H9 (cell line): ENCODE measurements around the gene PDGFRB. TPM values are rescaled to one million over a fixed set of nuclear protein-coding genes. Genes with fewer than 3 reads are reported as not detected.

Experiments used
- DNase-seq: peaks from one replicate; pipeline ENCODE4 v3.0.0-alpha.2; 2017
- H2AFZ ChIP-seq: one replicate; pipeline ENCODE4 v1.6.1; 2013; ENCODE audit warnings: mild to moderate bottlenecking, low read length, control low read depth, moderate library complexity
- H2AK5ac ChIP-seq: 2 replicates; pipeline ENCODE4 v1.6.1; 2013; ENCODE audit warnings: low read length, control low read depth, mixed read lengths; ENCODE audit not compliant: insufficient read length
- H2BK120ac ChIP-seq: one replicate; pipeline ENCODE4 v1.6.1; 2013; ENCODE audit warnings: low read depth, mild to moderate bottlenecking, low read length, control low read depth, inconsistent platforms; ENCODE audit not compliant: poor library complexity, severe bottlenecking
- H2BK12ac ChIP-seq: 2 replicates; pipeline ENCODE4 v1.6.1; 2013; ENCODE audit warnings: low read length, control low read depth, mixed read lengths, low read depth; ENCODE audit not compliant: insufficient read length
- H2BK15ac ChIP-seq: 2 replicates; pipeline ENCODE4 v1.6.1; 2013; ENCODE audit warnings: low read depth, low read length, control low read depth
- H2BK20ac ChIP-seq: one replicate; pipeline ENCODE4 v1.6.1; 2013; ENCODE audit warnings: low read depth, mild to moderate bottlenecking, low read length, control low read depth, inconsistent platforms; ENCODE audit not compliant: poor library complexity, severe bottlenecking
- H2BK5ac ChIP-seq: 2 replicates; pipeline ENCODE4 v1.6.1; 2013; ENCODE audit warnings: low read length, control low read depth, mixed read lengths; ENCODE audit not compliant: insufficient read length
- H3K14ac ChIP-seq: 2 replicates; pipeline ENCODE4 v1.6.1; 2013; ENCODE audit warnings: low read length, control low read depth; ENCODE audit not compliant: insufficient read depth
- H3K18ac ChIP-seq: 2 replicates; pipeline ENCODE4 v1.6.1; 2013; ENCODE audit warnings: low read depth, mild to moderate bottlenecking, mixed read lengths, low read length, control low read depth; ENCODE audit not compliant: insufficient read length
- H3K23ac ChIP-seq: 2 replicates; pipeline ENCODE4 v1.6.1; 2013; ENCODE audit warnings: low read length, control low read depth, mixed read lengths, low read depth; ENCODE audit not compliant: insufficient read length
- H3K23me2 ChIP-seq: 2 replicates; pipeline ENCODE4 v1.6.1; 2013; ENCODE audit warnings: low read depth, mild to moderate bottlenecking, mixed read lengths, low read length, control low read depth; ENCODE audit not compliant: insufficient read length, poor library complexity, severe bottlenecking
- H3K27ac ChIP-seq: 2 replicates; pipeline ENCODE4 v1.5.1; 2013; ENCODE audit warnings: low read length, control low read depth, mixed read lengths, low read depth; ENCODE audit not compliant: insufficient read length
- H3K27me3 ChIP-seq: 2 replicates; pipeline ENCODE4 v1.6.1; 2013; ENCODE audit warnings: low read length, control low read depth, inconsistent platforms; ENCODE audit not compliant: insufficient read depth
- H3K4ac ChIP-seq: 2 replicates; pipeline ENCODE4 v1.6.1; 2013; ENCODE audit warnings: low read depth, mild to moderate bottlenecking, control low read depth, inconsistent platforms, low read length, moderate library complexity
- H3K4me1 ChIP-seq: 2 replicates; pipeline ENCODE4 v1.6.1; 2013; ENCODE audit warnings: low read length, control low read depth, inconsistent platforms; ENCODE audit not compliant: insufficient read depth
- H3K4me2 ChIP-seq: 2 replicates; pipeline ENCODE4 v1.6.1; 2013; ENCODE audit warnings: low read length, control low read depth, mixed read lengths; ENCODE audit not compliant: insufficient read length, insufficient read depth
- H3K56ac ChIP-seq: 2 replicates; pipeline ENCODE4 v1.6.1; 2013; ENCODE audit warnings: low read depth, mild to moderate bottlenecking, mixed read lengths, low read length, control low read depth; ENCODE audit not compliant: insufficient read length
- H3K79me1 ChIP-seq: 2 replicates; pipeline ENCODE4 v1.6.1; 2013; ENCODE audit warnings: low read depth, mild to moderate bottlenecking, moderate library complexity, low read length, control low read depth, inconsistent platforms; ENCODE audit not compliant: insufficient read depth, poor library complexity, severe bottlenecking
- H3K79me2 ChIP-seq: 2 replicates; pipeline ENCODE4 v1.6.1; 2013; ENCODE audit warnings: low read length, control low read depth, inconsistent platforms; ENCODE audit not compliant: insufficient read depth
- H3K9ac ChIP-seq: 2 replicates; pipeline ENCODE4 v1.6.1; 2013; ENCODE audit warnings: low read length, control low read depth, mixed read lengths; ENCODE audit not compliant: insufficient read length; ENCODE audit errors: extremely low read depth
- H3K9me3 ChIP-seq: one replicate; pipeline ENCODE4 v1.6.1; 2013; ENCODE audit warnings: low read depth, low read length, inconsistent platforms; ENCODE audit not compliant: control insufficient read depth
- H3T11ph ChIP-seq: one replicate; pipeline ENCODE4 v1.6.1; 2013; ENCODE audit warnings: mild to moderate bottlenecking, low read length, control low read depth, inconsistent platforms
- H4K20me1 ChIP-seq: one replicate; pipeline ENCODE4 v1.6.1; 2013; ENCODE audit not compliant: control insufficient read depth, insufficient read length, insufficient read depth
- H4K5ac ChIP-seq: 2 replicates; pipeline ENCODE4 v1.6.1; 2013; ENCODE audit warnings: low read depth, mild to moderate bottlenecking, mixed read lengths, low read length, control low read depth; ENCODE audit not compliant: insufficient read length
- H4K8ac ChIP-seq: replicated peaks from 2 replicates; pipeline ENCODE4 v1.6.1; 2013; ENCODE audit warnings: low read length, control low read depth, mixed read lengths, low read depth; ENCODE audit not compliant: insufficient read length
- H4K91ac ChIP-seq: 2 replicates; pipeline ENCODE4 v1.6.1; 2013; ENCODE audit warnings: low read depth, mild to moderate bottlenecking, moderate library complexity, mixed read lengths, low read length, control low read depth; ENCODE audit not compliant: insufficient read length
- H3K27ac Mint-ChIP-seq, 3 experiments: 2 replicates in 2 of 3; 3 replicates in 1 of 3; pipeline ENCODE4 v1.8.0; 2020 to 2021; ENCODE audit warnings: mixed read lengths in 3 of 3, mild to moderate bottlenecking in 1 of 3, moderate library complexity in 1 of 3
- H3K27me3 Mint-ChIP-seq: 2 replicates; pipeline ENCODE4 v1.8.0; 2021; ENCODE audit warnings: low read depth, mild to moderate bottlenecking, moderate library complexity, mixed read lengths
- H3K36me3 Mint-ChIP-seq, 3 experiments: 2 replicates in 2 of 3; 3 replicates in 1 of 3; pipeline ENCODE4 v1.8.0; 2020 to 2021; ENCODE audit warnings: low read depth in 3 of 3, mixed read lengths in 3 of 3; ENCODE audit not compliant: insufficient read depth in 1 of 3
- H3K4me1 Mint-ChIP-seq, 2 experiments: 2 replicates each; pipeline ENCODE4 v1.8.0; 2020; ENCODE audit warnings: mixed read lengths in 2 of 2
- H3K4me3 Mint-ChIP-seq, 2 experiments: 2 replicates in 1 of 2; 3 replicates in 1 of 2; pipeline ENCODE4 v1.8.0; 2020 to 2021; ENCODE audit warnings: mild to moderate bottlenecking in 2 of 2, mixed read lengths in 2 of 2, moderate library complexity in 1 of 2
- H3K9me3 Mint-ChIP-seq, 2 experiments: 2 replicates in 1 of 2; 3 replicates in 1 of 2; pipeline ENCODE4 v1.8.0; 2020; ENCODE audit warnings: mild to moderate bottlenecking in 2 of 2, mixed read lengths in 2 of 2, moderate library complexity in 1 of 2
- CTCF ChIP-seq: fragments of 200-600 bp; sonication (generic); conservative IDR thresholded peaks from 3 replicates; pipeline ENCODE4 v1.8.0; 2021; ENCODE audit warnings: antibody characterized with exemption, mild to moderate bottlenecking
- WGBS: extraction: QIAGEN DNeasy Blood & Tissue Kit; methylation state at CpG from one replicate; pipeline ENCODE4 v1.1.7; 2013; ENCODE audit warnings: missing lambda C conversion rate, low lambda C conversion rate, mixed read lengths; ENCODE audit not compliant: insufficient read length; ENCODE audit errors: extremely low coverage; 5-methylcytosine and 5-hydroxymethylcytosine counted together
- total RNA-seq: library from RNA; stranded (reverse); gene quantifications from 2 replicates; pipeline ENCODE4 v1.2.1, GENCODE V29; 2021

The PDGFRB gene
- total RNA-seq, 1 experiment from 2014 or later: 2.2 TPM

GRCh38 chr5:150163035-150163434 lies 7.4 kb upstream of the PDGFRB start:
- no peak overlapping the region for H3T11ph ChIP-seq
- H2BK15ac ChIP-seq: no peak overlapping the region
- H4K5ac ChIP-seq: no peak overlapping the region
- peaks cover 32% of the 10 kb centered on the region for H3K27me3 ChIP-seq
- peaks cover 69% of the 10 kb centered on the region for H3K27me3 Mint-ChIP-seq
- H3K9ac ChIP-seq: no peak overlapping the region
- H3K23me2 ChIP-seq: no peaks in the 10 kb centered on the region
- H3K4me1 Mint-ChIP-seq: peaks cover 17 to 23% of the 10 kb centered on the region in 2 experiments
- H3K79me1 ChIP-seq: no peaks in the 10 kb centered on the region
- H3K9me3 ChIP-seq: no peaks in the 10 kb centered on the region
- WGBS: no CpG with 5 or more reads among the region's 3 CpGs
- H3K4me1 ChIP-seq: no peaks in the 10 kb centered on the region
- H3K23ac ChIP-seq: no peak overlapping the region
- TF ChIP-seq CTCF: no peak
- no peak overlapping the region for H2AK5ac ChIP-seq
- H3K14ac ChIP-seq: no peak overlapping the region
- no peak overlapping the region for H4K8ac ChIP-seq
- no peak overlapping the region for H2BK120ac ChIP-seq
- no peak overlapping the region for H2AFZ ChIP-seq
- no peak overlapping the region for H2BK5ac ChIP-seq
- no peaks in the 10 kb centered on the region for H4K20me1 ChIP-seq
- H3K4me3 Mint-ChIP-seq: no peak overlapping the region
- H3K4ac ChIP-seq: no peak overlapping the region
- no peak overlapping the region for H3K18ac ChIP-seq
- H3K9me3 Mint-ChIP-seq: peaks cover 0 to 6% of the 10 kb centered on the region in 2 experiments; a peak in 2 of 5 replicates
- no peaks in the 10 kb centered on the region for H3K36me3 Mint-ChIP-seq
- no peak overlapping the region for H3K56ac ChIP-seq
- H2BK12ac ChIP-seq: no peak overlapping the region
- no peak overlapping the region for H3K27ac Mint-ChIP-seq
- H3K27ac ChIP-seq: no peak overlapping the region
- H3K79me2 ChIP-seq: no peaks in the 10 kb centered on the region
- no peak overlapping the region for H4K91ac ChIP-seq
- H2BK20ac ChIP-seq: no peak overlapping the region
- no peak for DNase-seq
- H3K4me2 ChIP-seq: no peak overlapping the region
